NCI-H2029 (cell line): ENCODE measurements around the gene PSEN1.

ENCODE experiments used
- DNase-seq: peaks from one replicate; lab custom pipeline; 2025; lab: John Stamatoyannopoulos, UW

PSEN1 gene

DNA sequence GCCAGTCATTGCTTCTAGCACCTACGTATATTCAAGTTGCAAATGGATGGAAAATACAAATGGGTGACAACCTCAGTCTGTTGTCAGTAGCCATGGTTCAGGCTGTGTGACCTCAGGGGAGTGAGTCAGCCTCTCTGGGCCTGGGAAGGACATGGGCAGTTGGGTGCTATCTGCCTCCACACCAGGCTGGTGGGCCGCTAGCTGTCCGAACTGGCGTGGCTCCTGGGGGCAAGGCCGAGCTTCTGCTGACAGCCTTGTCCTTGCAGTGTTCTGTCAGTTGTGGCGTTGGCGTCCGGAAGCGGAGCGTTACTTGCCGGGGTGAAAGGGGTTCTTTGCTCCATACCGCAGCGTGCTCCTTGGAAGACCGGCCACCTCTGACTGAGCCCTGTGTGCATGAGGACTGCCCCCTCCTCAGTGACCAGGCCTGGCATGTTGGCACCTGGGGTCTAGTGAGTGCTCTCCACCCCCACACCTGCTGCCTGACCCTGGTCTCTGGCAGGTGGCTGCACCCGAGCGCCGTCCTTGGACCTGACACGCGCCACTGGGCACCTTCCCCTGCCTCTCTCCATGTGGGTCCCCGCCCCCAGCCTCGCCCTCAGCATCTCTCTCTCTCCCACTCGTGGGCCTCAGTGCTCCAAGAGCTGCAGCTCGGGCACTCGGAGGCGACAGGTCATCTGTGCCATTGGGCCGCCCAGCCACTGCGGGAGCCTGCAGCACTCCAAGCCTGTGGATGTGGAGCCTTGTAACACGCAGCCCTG is 118.1 kb downstream of the PSEN1 start:
- no peak for DNase-seq

DNA sequence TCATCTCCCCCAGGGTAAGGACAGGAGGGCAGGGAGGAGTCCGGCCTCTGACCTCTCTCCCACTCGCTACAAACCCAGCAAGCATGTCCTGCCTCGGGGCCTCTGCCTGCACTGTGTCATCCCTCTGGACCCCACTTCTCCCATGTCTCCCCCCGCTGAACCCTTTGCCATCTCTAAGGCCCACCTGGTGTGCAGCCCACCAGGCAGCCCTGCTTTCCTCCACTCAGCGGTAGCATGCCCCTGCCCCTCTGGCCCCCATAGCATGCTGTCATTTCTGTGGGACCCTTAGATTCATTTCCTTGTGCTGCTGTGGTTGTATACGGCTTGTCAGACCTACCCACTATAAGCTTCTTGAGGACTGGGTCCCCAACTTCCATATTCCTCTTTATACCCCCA is 118.7 kb downstream of the PSEN1 start:
- DNase-seq, result no peak

DNA sequence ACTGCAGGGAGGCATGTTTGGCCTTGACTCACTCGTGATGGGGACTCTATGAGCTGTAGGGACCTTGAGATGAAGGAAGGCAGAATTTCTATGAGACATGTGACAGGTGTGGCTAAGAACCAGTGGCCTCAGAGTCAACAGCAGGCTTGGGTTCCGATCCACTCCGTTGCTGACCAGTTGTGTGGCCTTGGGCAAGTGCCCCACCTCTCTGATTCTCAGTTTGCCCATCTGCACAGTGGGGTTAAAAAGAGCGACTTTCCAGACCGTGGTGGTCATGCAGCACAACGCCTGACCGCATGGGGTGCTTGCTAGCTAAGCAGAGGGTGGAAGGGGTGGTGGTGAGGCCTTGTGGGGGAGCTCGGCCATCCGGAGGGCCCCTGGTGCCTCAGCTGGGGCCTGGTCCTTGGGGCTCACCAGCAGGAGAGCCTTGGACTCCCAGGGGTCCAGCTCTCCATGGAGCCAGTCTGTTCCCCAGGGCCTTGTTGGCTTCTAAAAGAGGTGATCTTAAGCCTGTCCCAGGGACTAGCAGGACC is 119.5 kb downstream of the PSEN1 start:
- DNase-seq, result no peak

DNA sequence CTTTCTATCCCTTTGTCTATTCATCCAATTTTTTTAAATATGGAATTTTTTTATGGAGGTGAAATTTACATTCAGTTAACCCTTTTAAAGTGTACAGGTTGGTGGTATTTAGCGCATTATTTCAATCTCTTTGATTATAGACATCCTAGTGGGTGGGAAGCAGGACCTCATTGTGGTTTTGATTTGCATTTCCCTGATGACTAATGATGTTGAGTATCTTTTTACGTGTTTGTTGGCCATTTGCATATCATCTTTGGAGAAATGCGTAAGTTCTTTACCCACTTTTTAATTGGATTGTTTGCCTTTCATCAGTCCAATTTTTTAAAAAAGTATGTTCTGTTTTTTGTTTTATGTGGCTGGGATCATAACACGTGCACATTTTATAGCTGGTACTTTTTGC is 121.8 kb downstream of the PSEN1 start:
- DNase-seq, result no peak

DNA sequence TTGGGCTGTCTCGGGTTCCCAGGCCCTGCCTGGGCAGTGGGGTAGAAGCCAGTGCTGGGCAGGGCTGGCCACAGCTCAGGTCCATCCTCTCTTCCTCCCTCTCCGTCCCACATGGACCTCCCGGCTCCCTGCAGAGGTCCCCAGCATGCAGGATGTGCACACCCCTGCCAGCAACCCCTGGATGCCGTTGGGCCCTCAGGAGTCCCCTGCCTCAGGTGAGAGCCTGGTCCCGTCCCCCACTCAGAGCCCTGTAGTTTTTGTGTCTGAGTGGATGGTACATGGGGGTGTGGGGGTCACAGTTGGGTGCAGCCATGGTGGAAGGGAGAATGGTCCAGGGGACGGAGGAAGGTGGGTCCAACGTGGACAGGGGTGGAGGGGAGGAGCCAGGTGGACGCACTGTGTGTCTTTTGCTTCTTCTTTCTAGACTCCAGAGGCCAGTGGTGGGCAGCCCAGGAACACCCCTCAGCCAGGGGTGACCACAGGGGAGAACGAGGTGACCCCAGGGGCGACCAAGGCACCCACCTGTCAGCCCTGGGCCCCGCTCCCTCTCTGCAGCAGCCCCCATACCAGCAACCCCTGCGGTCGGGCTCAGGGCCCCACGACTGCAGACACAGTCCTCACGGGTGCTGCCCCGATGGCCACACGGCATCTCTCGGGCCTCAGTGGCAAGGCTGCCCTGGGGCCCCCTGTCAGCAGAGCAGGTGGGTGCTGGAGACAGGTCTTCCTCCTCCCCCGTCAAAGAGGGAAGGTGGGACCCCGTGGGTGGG is 122.7 kb downstream of the PSEN1 start:
- DNase-seq, result no peak

DNA sequence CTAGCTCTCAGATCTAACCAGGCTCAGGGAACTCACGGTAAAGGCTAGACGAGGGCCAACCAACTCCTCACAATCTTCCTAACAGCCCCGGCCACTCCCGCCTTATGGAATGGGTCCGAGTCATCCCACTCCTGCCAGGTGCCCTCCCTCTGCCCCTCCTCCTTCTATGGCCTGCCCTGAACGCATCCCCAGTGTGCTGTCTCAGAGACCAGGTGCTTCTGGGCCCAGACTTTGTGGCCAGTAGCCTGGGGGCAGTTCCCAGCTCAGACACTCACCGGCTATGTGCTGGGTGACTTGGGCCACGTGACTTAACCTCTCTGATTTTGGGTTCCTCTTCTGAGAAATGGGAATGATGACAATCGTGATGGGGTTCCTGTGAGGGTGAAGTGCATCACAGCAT is 123.5 kb downstream of the PSEN1 start:
- DNase-seq, result no peak

DNA sequence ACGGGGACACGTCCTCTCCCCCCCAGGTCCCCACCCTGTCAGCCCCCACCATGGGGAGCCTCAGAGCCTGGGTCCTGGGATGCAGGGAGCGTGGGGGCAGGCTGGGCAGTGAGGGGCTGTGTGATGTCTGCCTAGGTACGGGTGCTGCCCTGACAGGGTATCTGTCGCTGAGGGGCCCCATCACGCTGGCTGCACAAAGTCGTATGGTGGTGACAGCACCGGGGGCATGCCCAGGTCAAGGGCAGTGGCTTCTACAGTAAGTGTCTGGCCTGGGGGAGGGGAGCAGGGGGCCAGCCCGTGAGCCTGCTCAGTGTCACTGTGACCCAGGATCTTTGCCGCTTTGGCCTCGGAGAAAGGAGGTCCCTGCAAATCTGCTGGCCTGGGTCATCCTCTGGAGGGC is 124.3 kb downstream of the PSEN1 start:
- DNase-seq, result no peak

DNA sequence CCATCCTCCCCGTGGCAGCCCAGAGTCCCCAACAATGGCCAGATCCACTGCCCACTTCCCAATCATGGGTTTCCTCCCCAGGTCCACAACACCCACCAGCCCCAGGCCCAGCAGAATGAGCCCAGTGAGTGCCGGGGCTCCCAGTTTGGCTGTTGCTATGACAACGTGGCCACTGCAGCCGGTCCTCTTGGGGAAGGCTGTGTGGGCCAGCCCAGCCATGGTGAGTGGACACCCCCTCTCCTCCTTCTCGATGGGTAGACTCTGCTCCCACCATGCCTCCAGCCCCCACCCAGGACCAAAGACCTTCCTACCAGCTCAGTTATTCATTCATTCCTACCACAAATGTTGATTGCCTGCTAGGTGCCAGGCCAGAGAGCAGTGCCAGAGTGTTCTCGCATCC is 124.8 kb downstream of the PSEN1 start:
- no peak for DNase-seq

DNA sequence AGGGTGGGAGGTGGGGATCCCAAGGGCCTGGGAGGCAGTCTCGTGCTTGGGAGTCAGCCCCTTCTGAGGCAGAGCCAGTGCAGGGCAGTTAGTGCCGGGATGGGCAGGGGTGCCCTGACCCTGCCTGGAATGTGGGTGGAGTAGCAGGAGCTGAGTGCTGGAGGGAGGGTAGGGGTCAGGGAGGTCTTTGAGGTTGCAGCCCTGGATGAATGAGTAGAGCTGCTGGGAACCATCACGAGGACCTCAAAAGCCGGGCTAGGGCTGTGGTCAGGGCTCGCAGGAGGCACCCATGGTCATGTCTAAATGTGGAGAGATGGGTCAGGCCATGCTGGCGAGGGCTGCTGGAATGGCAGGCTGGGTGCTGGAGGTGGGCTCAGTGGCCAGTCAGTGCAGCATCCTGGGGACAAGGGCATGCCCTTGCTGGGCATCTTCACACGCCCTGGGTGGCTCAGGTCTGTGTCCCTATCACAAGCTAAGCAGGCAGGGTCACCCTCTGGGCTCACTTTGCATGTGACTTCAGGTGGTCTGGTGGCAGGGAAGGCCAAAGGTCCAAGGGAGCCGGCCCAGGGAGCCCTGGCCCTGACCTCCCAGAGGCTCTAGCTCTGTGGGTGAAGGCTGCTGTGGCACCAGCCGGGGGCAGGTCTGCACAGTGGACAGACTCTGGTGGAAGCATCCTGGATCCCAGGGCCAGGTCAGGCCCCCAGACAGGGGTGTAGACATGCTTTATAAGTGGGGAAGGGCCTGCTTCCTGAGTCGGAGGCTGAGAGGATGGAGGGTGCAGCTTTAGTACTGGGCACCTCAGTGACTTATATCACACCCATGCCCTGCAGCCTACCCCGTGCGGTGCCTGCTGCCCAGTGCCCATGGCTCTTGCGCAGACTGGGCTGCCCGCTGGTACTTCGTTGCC is 125.5 kb downstream of the PSEN1 start:
- no peak for DNase-seq

DNA sequence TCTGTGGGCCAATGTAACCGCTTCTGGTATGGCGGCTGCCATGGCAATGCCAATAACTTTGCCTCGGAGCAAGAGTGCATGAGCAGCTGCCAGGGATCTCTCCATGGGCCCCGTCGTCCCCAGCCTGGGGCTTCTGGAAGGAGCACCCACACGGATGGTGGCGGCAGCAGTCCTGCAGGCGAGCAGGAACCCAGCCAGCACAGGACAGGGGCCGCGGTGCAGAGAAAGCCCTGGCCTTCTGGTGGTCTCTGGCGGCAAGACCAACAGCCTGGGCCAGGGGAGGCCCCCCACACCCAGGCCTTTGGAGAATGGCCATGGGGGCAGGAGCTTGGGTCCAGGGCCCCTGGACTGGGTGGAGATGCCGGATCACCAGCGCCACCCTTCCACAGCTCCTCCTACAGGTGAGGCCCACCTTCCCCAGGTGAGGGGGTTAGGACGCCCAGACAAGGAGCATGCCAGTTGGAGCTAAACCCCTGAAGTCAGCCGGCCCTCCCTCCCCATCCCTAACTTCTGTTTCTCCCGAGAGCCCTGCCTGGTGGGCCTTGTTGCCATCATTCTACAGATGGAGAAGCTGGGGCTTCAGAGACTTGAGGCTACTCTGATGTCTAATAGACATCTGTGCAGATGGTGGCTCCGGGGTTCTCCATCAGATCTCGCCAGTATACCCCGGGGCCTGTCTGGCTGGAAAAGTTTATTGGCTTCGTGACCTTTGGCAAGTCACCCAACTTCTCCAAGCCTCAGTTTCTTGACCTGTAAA is 126.3 kb downstream of the PSEN1 start:
- no peak for DNase-seq

DNA sequence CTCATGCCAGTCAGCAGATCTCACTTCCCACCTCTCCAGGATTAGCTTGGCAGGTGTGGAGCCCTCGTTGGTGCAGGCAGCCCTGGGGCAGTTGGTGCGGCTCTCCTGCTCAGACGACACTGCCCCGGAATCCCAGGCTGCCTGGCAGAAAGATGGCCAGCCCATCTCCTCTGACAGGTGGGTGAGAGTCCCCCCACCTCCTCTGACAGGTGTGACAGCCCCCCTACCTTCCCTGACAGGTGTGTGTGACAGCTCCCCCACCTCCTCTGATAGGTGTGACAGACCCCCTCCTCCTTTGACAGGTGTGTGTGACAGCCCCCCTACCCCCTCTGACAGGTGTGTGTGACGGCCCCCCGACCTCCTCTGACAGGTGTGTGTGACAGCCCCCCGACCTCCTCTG is 127.3 kb downstream of the PSEN1 start:
- DNase-seq, result no peak

DNA sequence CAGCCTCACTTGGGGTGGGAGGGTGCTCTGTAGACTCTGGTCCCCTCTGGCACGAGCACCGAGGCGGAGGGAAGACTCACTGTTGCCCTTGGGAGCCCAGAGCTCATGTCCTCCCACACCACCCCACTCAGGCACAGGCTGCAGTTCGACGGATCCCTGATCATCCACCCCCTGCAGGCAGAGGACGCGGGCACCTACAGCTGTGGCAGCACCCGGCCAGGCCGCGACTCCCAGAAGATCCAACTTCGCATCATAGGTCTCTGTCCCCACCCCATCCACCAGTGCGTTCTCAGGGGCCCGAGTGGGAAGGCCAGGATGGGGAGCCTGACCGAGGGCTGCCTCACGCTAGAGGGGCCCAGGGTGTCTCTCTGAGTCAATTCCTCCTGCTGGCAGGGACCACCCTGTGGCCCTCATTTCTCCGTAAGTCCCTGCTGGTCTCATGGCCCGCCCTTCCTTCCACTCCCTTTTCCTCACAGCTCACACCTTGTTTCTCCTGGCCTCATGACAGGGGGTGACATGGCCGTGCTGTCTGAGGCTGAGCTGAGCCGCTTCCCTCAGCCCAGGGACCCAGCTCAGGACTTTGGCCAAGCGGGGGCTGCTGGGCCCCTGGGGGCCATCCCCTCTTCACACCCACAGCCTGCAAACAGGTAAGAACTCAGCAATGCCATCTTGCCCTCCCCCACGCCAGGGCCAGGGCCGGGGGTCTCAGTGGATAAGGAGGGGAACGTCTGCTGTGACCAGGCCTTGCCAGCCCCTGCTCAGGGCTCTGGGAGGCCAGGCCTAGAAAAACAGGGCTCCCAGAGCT is 128.0 kb downstream of the PSEN1 start:
- no peak for DNase-seq

DNA sequence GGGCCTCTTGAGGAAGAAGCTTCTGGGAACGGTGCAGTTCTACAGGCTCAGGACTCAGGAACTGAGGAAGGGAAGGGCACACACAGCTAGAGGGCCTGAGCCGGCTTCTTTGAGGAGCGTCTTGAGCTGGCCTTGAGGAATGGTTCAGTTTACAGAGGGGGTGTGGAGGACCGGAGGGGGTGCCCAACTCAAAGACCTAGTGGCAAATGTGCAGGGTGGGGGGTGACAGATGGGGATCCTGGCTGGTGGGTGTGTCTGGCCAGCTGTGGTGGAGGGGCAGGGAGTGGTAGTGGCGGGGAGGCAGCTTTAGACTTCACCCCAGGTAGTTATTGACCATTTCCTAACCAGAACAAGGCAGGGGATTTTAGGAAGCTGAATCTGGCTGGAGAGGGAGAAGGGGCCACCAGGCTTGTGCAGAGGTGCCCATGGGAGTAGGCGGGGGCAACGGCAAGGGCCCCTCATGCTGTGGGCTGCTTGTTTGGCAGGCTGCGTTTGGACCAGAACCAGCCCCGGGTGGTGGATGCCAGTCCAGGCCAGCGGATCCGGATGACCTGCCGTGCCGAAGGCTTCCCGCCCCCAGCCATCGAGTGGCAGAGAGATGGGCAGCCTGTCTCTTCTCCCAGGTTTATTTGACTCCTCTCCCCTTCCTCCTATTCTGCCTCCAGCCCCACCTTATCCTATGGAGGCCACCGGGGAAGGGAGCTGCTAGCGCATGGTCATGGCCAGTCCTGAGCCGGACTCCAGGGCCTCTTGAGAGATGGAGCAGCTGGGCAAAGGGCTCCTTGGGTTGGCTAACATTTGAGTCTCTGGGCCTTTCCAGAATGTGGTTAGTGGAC is 128.8 kb downstream of the PSEN1 start:
- no peak for DNase-seq

DNA sequence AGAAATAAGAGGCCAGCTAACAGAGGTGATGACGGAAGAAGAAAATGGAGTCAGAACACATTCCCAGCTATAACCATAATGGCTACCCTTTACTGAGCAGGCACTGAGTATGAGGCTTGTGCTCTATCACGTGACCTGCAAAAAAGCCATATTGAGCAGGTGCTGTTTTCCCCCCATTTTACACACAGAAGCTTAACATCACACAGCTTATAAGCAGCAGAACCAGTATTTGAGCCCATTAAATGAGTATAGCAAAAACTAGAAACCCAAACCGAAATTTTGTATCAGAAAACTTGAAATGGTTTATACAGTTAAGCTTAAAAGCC is 129.4 kb downstream of the PSEN1 start:
- DNase-seq, result no peak

DNA sequence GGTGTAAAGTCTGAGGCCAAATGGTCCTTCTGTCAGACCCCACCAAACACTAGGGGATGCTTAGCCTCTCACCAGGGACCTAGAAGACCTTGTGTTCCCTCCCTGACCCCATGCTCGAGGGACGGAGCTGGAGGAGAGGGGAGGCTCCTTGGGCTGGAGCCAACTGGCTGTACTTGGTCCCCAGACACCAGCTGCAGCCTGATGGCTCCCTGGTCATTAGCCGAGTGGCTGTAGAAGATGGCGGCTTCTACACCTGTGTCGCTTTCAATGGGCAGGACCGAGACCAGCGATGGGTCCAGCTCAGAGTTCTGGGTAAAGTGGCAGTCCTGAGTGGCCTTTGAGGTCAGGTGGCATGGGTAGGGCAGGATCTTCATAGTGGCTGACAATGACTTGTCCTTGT is 130.0 kb downstream of the PSEN1 start:
- no peak for DNase-seq

DNA sequence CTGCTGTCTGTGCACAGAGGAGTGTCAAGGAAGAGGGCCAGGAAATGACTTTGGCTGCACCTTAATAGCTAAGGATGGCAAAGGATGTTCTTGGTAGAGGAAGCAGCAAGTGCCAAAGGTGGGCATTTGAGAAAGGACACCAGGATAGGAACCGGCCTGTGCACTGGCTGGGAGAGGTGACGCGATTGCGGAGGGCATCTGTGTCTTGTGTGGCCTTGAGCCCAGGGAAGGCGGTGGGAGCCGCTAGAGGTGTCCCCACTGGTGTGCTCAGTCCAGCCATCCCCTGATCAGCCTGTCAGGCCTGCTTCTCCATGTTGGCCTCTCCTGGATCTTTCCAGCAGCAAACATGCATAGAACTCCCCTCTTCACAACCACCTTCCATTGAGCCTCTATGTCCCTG is 131.2 kb downstream of the PSEN1 start:
- no peak for DNase-seq

DNA sequence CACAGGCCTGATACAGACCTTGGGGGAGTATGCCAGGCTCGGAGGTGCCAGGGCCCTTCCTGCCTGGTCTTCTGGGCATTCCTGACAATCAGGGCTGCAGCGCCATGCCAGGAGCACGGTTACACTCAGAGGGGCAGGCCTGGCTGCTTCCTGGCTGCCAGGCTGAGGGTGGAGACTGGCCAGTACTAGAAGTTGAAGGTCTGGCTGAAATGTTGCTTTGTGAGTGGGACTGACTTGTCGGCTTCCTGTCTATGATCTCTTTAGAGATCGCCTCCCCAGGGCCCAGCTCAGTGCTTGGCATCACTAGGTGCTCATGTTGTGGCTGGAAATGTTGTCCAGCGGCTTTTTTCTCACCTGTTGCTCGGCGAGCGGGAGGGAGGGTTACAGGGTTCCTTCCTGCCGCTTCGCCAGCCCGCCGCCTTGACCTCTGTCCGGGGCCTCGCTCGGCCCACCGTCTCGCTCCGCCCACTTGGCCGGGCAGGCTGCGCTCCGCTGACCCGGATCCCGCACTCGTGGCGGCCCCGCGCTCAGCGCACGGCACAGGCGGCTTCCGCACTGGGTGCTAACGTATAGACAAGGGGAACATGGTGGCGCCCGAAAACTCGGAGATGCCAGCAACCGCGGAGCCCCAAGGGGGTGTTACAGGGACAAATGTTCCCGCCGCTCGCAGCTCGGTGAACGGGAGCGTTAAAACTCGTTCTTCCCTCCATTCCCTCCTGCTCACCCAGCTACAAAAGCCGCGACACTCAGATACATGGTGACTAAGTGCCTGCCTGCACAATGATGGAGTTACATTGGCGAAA is 133.6 kb downstream of the PSEN1 start:
- DNase-seq, result no peak

DNA sequence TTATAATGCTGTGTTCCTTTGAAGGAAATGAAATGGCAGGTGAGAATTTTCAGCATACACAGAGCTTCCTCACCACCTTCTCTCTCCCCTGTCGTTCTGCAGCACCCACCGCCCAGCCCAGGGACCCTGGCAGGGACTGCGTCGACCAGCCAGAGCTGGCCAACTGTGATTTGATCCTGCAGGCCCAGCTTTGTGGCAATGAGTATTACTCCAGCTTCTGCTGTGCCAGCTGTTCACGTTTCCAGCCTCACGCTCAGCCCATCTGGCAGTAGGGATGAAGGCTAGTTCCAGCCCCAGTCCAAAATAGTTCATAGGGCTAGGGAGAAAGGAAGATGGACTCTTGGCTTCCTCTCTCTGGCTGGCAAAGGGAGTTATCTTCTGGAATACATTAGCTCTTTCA is 136.1 kb downstream of the PSEN1 start:
- DNase-seq, result no peak
